HEK293T (cell line): Measurements from ENCODE around the gene RAPGEF4.

Experiments used
- ARNT ChIP-seq: fragments of 450-650 bp; IDR thresholded peaks from 2 replicates; pipeline ENCODE4 v1.6.1; 2017; ENCODE audit warnings: mild to moderate bottlenecking
- ELF4 ChIP-seq: fragments of 450-650 bp; IDR thresholded peaks from 2 replicates; pipeline ENCODE4 v1.6.1; 2017; ENCODE audit warnings: antibody characterized with exemption
- FOXK2 ChIP-seq: fragments of 450-650 bp; IDR thresholded peaks from 2 replicates; pipeline ENCODE4 v1.6.1; 2016; ENCODE audit warnings: mild to moderate bottlenecking
- FOXM1 ChIP-seq: fragments of 450-650 bp; IDR thresholded peaks from 2 replicates; pipeline ENCODE4 v1.6.1; 2017; ENCODE audit warnings: mild to moderate bottlenecking, borderline replicate concordance
- NFRKB ChIP-seq: fragments of 450-650 bp; IDR thresholded peaks from 2 replicates; pipeline ENCODE4 v1.6.1; 2016; ENCODE audit warnings: mild to moderate bottlenecking, moderate library complexity
- SP1 ChIP-seq: fragments of 450-650 bp; IDR thresholded peaks from 2 replicates; pipeline ENCODE4 v1.6.1; 2017
- TARDBP ChIP-seq: fragments of 450-650 bp; IDR thresholded peaks from 2 replicates; pipeline ENCODE4 v1.6.1; 2016
- TF ChIP-seq, protein P1 (sequence below): fragments of 450-650 bp; IDR thresholded peaks from 2 replicates; pipeline ENCODE4 v1.6.1; 2016

GRCh38 chr2:172770887-172771286, 35.2 kb downstream of the RAPGEF4 start:
- TF ChIP-seq FOXM1 (no peak), ELF4 (no peak), NFRKB (no peak), ARNT (no peak), SP1 (no peak), FOXK2 (no peak), TARDBP (no peak)
- TF ChIP-seq, protein P1, sequence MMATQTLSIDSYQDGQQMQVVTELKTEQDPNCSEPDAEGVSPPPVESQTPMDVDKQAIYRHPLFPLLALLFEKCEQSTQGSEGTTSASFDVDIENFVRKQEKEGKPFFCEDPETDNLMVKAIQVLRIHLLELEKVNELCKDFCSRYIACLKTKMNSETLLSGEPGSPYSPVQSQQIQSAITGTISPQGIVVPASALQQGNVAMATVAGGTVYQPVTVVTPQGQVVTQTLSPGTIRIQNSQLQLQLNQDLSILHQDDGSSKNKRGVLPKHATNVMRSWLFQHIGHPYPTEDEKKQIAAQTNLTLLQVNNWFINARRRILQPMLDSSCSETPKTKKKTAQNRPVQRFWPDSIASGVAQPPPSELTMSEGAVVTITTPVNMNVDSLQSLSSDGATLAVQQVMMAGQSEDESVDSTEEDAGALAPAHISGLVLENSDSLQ, result no peak
